ENCODE data around the gene BTBD16.
A peak's percentile ranks its signal among the peaks of the same experiment; 100 is the strongest.

Gene BTBD16

DNA sequence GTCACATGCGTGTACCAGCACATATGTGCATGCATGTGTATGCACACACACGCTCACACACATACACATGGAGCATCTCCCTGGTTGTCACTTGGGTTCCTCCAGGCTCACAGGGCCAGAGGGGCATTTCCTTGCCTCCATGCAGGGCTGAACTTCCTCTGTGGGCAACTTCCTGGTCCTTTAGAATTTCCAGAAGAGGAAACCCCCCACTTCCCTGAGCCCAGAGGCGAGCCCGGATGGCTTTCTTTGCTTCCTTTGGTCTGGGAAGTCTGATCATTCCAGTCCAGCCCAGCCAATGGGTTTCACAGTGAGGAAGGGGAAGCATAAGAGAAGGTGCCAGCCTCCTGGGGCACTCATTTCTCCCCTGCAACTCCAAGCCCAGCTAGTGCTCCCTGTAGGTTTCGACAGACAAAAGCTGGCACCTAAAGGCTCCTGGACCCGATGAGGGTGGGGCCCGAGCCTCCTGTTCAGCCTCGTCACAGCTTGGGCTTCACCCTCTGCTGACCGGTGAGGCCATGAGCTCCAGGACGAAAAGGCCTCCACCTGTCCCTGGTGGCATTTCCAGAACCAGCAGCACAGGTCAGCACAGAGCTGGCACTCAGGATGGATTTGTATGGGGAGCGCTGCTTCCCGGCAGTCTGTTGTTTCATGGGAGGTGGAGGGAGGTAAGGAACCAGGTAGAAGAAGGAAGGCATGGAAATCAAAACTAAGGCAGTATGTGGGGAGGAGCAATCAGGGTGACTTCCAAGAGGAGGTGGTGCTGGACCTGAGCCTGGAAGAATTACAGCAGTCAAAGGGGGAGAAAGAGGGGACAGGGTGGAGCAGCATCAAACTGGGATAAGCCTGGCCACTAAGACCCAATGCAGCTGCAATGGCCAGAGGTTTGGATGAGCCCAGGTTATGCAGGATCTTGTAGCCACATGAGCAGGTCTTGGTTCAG is 23.7 kb downstream of the BTBD16 start:
- no peak for DNase-seq (ENCODE audit: low read depth in 2 of 2)

DNA sequence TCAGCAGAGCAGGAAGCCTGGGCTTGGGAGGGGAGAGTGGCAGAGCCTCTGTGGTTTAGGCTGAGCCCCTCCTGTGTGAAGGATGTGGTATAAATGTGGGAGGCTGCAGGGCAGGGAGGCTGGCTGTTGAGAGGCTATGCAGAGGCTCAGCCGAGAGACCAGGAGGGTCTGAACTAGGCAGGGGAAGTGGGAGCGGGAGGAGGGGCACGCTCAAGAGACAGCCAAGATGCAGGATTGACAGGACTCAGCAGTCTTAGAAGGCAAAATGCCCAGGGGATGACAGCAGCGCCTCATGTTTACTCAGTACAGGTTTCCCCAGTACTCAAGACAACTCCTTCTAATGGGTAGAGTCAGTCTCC is 24.3 kb downstream of the BTBD16 start:
- no peak for DNase-seq (ENCODE audit: low read depth in 2 of 2)

DNA sequence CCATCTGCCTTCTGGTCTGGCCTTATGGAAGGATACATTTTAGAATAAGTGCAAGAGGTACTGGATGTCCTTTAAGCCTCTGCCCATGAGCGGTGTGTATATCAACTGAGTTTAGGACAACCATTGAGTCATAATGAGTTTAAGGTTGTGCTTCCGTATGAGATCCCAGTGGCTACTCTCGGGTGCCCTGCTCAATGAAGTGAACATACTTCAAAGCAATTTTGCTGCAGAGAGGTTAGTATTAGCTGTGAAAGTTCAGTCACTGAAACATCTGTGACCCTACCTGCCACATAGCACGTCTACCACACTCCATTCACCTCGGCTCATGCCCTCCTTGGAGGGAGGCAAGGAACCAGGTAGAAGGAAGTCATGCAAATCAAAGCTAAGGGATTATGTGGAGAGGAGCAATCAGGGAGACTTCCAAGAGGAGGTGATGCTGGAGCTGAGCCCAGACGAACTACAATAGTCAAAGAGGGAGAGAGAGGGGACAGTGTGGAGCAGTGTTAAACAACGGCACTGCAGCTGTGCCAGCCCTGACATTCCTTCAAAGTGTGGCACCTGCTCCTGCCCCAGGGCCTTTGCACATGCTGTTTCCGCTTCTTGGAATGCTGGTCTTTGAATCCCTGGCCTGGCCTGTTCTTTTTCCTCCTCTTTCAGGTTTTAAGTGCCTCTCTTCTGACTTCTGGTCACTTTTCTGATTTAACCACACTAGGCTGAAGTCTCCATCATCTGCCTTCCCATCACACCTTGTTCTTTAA is 25.4 kb downstream of the BTBD16 start:
- no peak for DNase-seq (ENCODE audit: low read depth in 2 of 2)

DNA sequence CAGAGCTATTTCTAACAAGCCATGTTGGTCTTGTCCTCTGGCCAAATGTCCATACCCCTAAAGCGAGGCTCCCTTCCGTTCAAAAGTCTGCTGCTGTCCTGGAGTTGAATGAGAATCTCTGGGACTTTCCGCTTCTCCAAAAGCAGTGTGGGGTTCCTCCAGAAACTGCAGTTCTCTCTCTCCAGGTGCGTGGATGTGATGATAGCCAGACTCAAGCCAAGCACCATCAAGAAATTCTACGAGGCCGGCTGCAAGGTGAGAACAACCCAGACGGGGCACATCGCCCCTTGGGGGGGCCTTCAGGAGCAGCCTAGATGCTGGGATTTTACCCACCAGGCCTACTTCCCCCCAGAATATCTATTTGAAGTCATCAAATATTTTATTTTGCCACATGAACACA is 26.5 kb downstream of the BTBD16 start:
- no peak for DNase-seq (ENCODE audit: low read depth in 2 of 2)

DNA sequence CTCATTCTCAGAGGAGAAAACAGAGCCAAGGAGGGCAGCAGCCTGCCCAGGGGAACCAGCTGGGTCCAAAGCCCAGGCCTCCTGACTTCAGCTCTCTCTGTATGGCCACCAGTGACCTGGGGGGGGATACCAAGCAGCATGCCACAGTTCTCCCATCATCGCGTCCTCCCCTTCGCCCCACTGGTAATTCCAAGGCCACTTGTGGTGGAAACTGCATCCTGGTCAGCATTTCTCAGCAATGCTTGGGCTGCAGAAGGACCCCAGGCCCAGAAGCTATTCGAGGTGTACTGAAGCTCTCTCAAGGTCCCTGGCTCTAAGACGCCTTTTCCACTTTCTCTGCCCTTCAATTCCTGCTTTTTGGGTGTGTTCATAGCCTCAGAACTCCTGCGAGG is 27.1 kb downstream of the BTBD16 start:
- DNase-seq (ENCODE audit: low read depth in 2 of 2): no peak

DNA sequence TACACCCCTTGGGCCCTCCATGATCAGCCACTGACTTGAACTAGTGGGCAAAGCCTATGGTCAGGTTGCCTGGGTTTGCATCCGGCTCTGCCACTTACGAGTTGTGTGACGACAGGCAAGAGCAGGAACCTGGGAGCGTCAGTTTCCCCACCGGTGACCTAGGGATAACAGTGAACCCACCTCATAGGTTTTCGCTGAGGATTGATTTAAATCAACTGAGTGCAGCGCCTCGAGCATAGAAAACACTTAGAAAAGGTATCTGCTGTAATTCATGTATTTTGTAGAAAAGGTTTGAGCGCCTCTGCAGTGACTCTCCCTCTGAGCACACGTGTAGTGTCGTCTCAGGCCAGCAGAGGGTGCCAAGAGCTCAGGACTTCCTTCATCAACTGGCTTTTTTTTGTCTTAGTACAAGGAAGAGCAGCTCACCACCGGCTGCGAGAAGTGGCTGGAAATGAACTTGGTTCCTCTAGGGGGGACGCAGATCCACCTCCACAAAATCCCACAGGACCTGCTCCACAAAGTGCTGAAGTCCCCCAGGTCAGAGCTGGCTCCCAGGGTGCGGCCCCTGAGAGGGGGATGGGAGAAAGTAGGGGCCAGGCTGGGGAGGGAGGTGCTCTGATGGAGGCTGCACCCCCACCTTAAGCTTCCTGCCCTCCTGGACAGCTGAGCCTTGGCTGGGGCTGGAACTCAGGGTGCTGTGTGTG is 27.7 kb downstream of the BTBD16 start:
- peak; percentile 13 to 45 for DNase-seq (ENCODE audit: low read depth in 2 of 2)

DNA sequence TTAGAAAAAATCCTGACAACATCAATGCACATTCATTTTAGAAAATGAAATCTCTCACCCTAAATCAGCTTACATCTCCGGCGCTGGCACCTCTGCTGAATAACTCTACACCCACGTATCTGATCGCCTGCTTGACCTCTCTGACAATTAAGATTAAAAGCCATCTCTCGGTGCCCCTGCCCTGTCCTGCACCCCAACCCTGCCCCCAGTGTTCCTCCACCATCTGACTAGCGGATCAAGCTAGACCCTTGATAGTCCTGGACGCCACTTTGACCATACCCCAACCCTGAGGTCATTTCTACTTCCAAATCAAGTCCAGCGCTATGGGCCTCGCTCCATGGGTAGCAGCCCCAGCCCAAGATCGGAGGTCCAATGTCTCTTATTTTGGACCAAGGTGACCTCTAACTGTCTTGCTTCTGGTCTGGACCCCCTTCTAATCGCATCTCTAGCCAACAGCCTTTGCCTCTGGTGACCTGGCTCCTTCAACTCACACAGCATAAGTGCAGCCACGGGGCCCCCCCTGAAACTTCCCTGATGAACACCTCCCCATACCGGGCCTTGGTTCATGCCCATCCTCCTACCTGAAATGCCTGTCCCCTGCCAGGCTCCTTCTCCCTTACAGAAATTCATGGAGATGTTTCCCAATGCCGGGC is 28.5 kb downstream of the BTBD16 start:
- DNase-seq (ENCODE audit: low read depth in 2 of 2): no peak

DNA sequence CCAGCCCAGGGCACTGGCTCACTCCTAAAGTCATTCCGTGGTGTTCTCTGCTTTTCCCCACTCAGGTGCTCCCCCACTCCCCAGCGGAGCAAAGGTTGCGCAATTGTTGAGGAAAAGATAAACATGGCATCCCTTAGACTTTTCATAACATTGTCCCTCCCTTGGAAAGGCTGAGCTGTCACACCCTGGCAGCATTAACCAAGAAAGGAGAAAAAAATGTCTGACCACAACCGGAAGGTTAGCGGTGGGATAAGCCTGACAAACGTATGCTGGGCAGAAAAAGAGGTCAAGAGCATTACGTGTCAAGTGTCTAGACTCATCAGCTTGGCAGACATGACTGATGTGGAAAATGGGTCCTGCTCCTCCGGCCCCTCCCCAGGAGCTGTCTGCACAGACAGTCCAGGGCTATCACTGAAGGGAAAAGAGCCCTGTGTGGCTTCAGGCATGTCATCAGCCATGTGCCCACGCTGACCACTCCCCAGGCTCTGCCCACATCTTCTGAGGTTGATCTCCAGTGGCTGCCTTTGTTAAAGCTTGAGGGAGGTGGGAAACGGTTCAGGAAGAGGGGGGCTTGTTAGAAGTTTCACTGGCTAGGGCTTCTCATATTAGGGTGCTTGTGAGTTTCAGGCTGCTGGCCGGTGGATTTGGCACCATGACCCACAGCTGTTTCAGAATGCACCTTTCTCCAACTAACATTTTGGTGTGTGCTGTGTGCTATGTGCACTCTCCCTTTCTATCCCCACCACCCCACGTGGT is 30.1 kb downstream of the BTBD16 start:
- DNase-seq (ENCODE audit: low read depth in 2 of 2): no peak

DNA sequence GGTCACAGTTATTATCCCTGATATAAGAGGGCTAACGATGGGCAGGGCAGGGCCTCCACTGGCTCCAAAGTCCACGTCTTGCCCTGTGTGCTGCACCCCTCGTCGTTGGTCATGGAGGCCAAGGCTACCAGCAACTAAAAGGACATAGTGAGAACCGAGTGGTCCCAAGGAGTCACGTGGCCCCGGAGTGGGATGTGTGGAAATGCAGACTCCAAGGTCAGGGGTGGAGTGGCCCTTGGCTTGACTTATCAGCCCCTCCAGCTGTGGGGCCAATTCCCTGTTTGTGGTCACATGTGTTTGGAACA is 30.7 kb downstream of the BTBD16 start:
- DNase-seq (ENCODE audit: low read depth in 2 of 2): no peak

DNA sequence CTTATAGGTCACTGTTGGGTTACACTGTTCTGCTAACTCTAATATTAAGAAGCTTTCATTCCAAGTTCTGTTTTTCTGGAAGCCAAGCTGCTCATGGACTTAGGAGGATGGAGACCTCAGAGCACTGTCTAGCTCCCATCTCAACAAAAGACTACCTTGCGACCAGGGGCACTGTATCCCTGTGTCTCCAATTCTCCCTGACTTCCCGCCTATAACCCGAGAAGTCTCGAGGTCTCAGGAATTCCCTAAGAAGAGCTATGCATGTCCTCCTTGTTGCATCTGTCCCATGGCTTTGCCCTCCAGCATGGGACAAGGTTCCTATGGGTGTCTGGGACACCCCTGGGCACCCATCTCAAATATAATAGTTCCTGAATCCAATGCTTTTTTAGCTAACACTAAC is 31.2 kb downstream of the BTBD16 start:
- no peak for DNase-seq (ENCODE audit: low read depth in 2 of 2)

DNA sequence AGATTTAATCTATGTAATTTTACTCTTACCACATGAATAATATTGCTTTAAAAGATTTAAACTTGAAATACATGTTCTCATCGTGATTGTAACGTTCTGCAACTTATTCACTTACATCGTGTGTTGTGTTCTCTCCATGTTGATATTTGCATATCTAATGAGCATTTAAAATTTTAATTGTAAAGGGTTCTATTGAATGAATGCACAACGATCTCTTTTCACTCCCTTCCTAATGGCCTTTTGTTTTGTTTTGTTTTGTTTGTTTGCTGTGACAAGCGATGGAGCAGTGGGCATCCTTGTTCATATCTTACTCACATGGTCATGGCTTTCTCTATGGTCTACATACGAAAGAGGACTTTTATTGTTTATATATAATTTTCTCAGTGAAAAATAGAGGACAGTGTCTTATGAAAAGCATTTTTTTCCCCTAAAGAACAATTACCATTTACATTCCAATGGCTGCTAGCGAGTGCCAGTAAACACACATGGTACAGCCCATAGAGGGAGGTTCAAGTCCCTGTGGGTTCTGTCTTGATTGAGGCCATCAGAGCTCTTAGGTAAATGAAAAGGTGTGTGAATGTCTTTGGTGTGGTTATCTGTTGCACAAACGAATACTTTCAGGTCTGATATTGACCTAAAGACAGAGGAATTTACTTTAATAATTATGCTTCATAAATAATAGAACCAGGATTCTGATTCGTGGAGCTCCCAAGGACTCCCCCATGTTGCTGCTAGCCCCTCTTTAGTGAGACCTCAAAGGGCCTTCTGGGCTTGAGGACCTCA is 32.4 kb downstream of the BTBD16 start:
- DNase-seq (ENCODE audit: low read depth in 2 of 2): no peak

DNA sequence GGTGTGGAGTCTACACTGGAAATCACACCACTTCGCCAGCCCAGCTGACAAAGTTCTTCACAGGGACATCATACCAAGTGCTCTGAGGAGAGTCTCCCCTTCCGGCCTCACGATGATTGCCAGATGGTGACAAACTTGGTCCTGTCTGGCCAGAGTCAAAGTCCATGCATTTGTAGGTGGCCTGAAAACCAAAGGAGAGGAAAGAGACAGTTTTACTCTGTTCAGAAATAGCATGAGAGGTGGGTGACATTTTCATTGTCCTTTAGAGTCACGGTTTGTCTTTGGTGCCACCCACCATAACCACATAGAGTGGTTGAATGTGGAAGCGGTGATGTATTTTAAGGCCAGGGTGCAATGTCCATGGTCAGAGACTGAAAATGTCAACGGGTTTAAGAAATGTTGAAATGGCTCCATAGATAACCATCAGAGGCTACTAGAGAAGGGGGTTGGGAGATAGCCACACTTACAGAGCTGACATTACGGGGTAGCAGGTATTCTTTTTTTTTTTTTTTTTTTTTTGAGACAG is 33.0 kb downstream of the BTBD16 start:
- DNase-seq (ENCODE audit: low read depth in 2 of 2): no peak

DNA sequence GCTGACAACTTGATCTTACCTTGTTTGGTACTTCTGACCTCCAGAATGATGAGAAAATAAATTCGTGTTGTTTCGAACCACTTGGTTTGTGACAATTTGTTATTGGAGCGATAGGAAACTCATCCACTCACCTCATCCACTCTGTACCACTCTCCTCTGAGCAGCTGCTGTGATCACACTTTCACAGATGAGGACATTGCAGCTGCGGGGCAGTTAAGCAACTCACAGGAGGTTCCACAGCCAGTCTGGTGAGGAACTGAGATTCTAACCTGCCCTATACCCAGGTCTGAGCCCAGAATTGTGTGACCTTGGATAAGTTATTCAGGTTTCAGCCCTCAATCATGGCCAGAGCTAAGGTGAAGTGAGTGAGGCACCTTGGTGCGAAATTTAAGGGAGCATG is 35.2 kb downstream of the BTBD16 start:
- no peak for DNase-seq (ENCODE audit: low read depth in 2 of 2)

DNA sequence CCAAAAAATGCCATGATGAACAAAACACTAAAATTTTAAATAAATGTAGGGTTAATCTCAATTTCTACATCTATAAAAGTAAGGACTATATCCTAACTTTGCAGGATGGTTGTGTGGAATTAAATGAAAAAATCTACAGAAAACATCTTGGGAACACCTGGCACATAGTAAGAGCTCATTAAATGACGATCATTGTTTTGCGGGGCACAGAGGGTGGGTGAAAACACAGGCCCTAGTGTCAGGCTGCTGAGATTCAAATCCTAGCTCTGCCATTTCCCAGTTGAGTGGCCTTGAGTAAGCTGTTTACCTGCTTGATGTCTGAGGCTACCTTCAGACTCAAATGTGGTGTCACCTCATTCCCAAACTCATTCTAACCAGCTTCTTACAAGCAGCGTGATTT is 35.6 kb downstream of the BTBD16 start:
- no peak for DNase-seq (ENCODE audit: low read depth in 2 of 2)

DNA sequence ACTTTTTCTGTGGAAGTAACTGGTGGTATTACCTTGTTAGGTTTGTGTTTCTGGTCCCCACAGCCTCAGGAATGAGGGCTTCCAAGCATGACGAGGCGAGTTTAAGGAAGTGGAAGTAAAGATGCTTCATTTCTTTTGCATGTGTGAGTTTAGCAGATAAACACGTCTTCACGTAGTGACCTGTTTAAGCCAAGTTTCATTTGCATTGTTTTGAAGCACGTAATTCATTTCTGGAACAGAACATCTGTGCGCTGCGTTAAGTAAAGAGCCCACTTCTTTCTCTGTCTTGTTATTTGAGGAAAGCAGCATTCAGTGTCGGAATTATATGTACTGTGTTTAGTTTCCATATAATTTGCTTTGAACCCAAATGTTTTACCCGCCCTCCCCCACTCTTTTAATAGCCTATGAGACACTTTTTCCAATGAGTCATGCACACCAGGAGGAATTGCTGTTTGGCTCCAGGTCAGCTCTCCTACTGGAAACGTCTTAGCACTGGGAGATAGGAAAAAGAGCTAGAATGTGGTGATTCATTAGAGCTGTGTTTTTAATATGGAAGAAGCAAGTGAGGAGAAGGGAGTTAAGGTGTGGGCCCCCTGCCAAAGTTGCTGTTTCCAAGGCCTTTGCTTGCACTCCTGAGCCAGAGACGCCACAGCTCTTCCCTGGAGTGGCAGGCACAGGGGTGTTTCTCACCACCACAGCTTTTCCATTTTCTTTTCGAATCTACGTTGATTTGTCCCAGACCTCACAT is 36.7 kb downstream of the BTBD16 start:
- no peak for DNase-seq (ENCODE audit: low read depth in 2 of 2)

DNA sequence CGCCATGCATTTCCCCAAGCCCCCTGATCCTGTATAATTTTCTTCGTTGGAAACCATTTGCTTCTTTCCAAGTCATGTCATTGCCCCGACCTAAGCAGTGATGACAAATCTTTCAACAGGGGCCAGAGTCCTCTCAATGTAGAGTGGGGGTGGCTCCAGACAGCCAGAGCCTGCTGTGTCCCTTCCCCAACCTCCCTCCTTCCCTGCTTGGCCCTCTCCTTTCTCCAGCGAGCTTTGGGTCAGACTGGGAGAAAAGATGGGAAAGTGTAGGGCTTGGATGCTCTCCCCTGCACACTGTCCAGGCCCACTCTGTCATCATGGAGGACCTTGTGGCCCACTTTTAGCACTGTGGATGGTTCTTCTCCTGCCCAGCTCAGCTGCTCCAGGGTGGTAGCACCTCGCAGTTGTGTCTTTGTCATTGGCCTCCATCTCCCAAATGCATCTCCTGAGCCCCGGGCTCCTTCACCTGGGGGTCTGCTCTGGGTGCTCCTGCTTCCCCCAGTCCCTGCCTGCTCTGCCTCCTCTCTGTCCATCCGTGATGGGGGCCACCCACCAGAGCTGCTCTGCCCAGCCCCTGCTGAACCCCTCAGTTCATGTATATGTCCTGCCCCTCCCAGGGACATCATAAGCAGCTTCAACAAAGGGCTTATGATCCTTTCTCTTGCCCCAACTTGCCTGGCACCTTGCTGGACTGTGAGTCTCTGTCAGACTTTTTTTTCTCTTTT is 37.5 kb downstream of the BTBD16 start:
- DNase-seq (ENCODE audit: low read depth in 2 of 2): no peak

DNA sequence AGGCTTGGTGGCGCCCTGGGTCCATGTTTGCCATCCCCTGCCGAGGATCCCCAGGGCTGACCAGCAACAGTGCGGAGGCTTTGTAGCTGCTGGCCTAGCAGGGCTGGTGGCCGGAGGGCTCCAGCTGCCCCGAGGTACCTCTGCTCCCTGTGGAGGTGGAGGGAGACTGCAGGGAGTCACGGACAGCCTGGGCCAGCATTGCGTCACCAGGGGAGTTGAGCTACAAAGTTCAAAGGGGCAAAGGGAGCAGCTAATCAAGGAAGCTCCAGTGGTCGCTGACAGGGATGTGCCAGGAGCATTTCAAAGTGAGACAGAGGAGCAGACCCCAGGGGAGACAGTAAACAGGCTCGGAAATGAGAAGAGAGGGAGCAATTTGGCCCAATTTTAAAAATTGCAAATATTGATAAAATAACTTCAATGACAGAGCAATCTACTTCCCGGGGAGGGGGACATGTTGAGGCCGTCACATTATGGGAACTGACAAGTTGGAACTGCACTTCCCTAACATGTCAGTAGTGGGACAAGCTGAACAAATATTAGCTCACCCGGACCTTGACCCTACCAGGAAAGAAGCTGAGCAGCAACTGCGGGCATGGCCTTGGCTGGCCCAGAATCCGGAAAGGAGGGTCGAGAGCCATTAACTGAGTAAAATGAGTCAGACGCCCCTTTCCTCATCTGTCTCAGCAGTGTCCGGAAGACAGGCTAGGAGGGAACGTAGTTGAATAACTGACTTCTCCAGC is 39.4 kb downstream of the BTBD16 start:
- DNase-seq (ENCODE audit: low read depth in 2 of 2): no peak

DNA sequence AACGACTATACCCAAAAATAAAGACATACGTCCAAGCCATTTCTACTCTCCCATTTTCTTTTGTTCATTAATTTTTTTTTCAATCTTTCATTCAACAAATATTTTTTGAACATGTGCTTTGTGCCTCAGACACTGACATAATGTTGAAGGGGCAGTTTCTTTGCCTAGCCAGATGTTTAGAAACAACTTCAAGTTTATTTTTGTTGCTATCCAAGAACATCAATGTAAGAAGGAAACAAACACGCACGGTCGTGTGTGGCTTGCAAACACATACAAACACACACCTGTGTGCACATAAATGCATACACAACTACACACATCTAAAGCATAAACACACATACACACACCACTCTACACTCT is 39.9 kb downstream of the BTBD16 start:
- no peak for DNase-seq (ENCODE audit: low read depth in 2 of 2)
